ENCODE results near the gene FZD8.

GRCh38 chr10:35675846-35676245, 33.8 kb upstream of the FZD8 start:
- TF ChIP-seq POLR2A (IDR thresholded peaks at IDR 0.05) (no peak), CTCF (IDR thresholded peaks at IDR 0.05) (no peak)

All from body of pancreas (tissue), 4 donors.